DND-41 (cell line): ENCODE data around the gene FUT1.

ENCODE experiments used
- EZH2 ChIP-seq: IDR thresholded peaks from 3 replicates; pipeline ENCODE4 v1.6.1; 2012; ENCODE audit warnings: borderline replicate concordance, low read depth, mild to moderate bottlenecking, moderate library complexity, low read length, inconsistent platforms; ENCODE audit not compliant: severe bottlenecking
- TF ChIP-seq, protein P1 (sequence below): IDR thresholded peaks from 2 replicates; pipeline ENCODE4 v1.5.1; 2012; ENCODE audit warnings: borderline replicate concordance, low read length, moderate library complexity, mild to moderate bottlenecking; ENCODE audit not compliant: poor library complexity, severe bottlenecking; ENCODE audit errors: extremely low read depth

GRCh38 chr19:48752496-48753365 lies at the start of gene FUT1:
- TF ChIP-seq, protein P1, sequence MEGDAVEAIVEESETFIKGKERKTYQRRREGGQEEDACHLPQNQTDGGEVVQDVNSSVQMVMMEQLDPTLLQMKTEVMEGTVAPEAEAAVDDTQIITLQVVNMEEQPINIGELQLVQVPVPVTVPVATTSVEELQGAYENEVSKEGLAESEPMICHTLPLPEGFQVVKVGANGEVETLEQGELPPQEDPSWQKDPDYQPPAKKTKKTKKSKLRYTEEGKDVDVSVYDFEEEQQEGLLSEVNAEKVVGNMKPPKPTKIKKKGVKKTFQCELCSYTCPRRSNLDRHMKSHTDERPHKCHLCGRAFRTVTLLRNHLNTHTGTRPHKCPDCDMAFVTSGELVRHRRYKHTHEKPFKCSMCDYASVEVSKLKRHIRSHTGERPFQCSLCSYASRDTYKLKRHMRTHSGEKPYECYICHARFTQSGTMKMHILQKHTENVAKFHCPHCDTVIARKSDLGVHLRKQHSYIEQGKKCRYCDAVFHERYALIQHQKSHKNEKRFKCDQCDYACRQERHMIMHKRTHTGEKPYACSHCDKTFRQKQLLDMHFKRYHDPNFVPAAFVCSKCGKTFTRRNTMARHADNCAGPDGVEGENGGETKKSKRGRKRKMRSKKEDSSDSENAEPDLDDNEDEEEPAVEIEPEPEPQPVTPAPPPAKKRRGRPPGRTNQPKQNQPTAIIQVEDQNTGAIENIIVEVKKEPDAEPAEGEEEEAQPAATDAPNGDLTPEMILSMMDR, result no peak
- no peak for TF ChIP-seq EZH2
